HCT116 (cell line): ENCODE measurements around the gene PROS1. TPM values are rescaled to one million over a fixed set of nuclear protein-coding genes. Genes with fewer than 3 reads are reported as not detected.
A peak's percentile ranks its signal among the peaks of the same experiment; 100 is the strongest.

Experiments used
- ATAC-seq: fragments of 200-7000 bp; cut with Tn5 transposase; 2 replicates; pipeline ENCODE4 v1.9.1; 2020; ENCODE audit warnings: mild to moderate bottlenecking, moderate library complexity
- BruUV-seq: library from RNA; stranded (reverse); fragments of 400-500 nt; replicated peaks from 2 replicates; lab custom pipeline; 2021; lab: Mats Ljungman, UMichigan
- CTCF ChIA-PET: fragments of 300-600 bp; sonication (Branson Sonifier 250); formaldehyde crosslinking; loops from one replicate; lab custom pipeline; 2021; ENCODE audit warnings: antibody characterized with exemption; lab: Charles Lee
- POLR2A ChIA-PET: fragments of 300-600, 350-600 bp; sonication (Branson Sonifier 250); formaldehyde crosslinking; loops from one replicate; lab custom pipeline; 2021; ENCODE audit warnings: antibody characterized with exemption; lab: Charles Lee
- RAD21 ChIA-PET, 2 experiments: fragments of 300-600 bp; sonication (Branson Sonifier 250); formaldehyde crosslinking; loops; one replicate each; lab custom pipeline; 2023; ENCODE audit warnings: low total read pairs in 2 of 2; ENCODE audit not compliant: uncharacterized antibody in 2 of 2, unreplicated experiment in 2 of 2, low non-redundant PET in 1 of 2; lab: Charles Lee
- DNase-seq: peaks from one replicate; pipeline ENCODE4 v3.0.0-alpha.2; 2010; ENCODE audit warnings: low read depth, low spot score
- H2AFZ ChIP-seq: fragments of 200-600 bp; shearing (Covaris generic), sonication (generic); 2 replicates; pipeline ENCODE4 v1.6.1; 2017; ENCODE audit warnings: low read depth, mixed run types, mixed read lengths, antibody characterized with exemption, low read length; ENCODE audit not compliant: poor library complexity, severe bottlenecking
- H3K27ac ChIP-seq: 2 replicates; pipeline ENCODE4 v1.5.1; 2012; ENCODE audit warnings: low read depth, low read length
- H3K27me3 ChIP-seq: fragments of 200-600 bp; sonication (generic); 2 replicates; pipeline ENCODE4 v1.6.1; 2016; ENCODE audit warnings: mixed run types, low read length, mixed read lengths; ENCODE audit not compliant: insufficient read depth
- H3K36me3 ChIP-seq, 2 experiments: fragments of 200-500 bp in 1 of 2; fragments of 200-600 bp in 1 of 2; sonication (Bioruptor generic) in 1 of 2; sonication (generic) in 1 of 2; 2 replicates each; pipeline versions ENCODE4 v1.5.1 to v1.6.1; 2014 to 2016; ENCODE audit warnings: low read length in 2 of 2, inconsistent platforms in 1 of 2, mixed read lengths in 1 of 2, mixed run types in 1 of 2; ENCODE audit not compliant: insufficient read depth in 2 of 2, control insufficient read depth in 1 of 2
- H3K4me1 ChIP-seq, 2 experiments: fragments of 200-600 bp in 1 of 2; sonication (generic) in 1 of 2; 2 replicates each; pipeline versions ENCODE4 v1.5.1 to v1.6.1; 2012 to 2017; ENCODE audit warnings: low read length in 2 of 2, inconsistent platforms in 1 of 2, mild to moderate bottlenecking in 1 of 2, mixed read lengths in 1 of 2, mixed run types in 1 of 2, moderate library complexity in 1 of 2; ENCODE audit not compliant: insufficient read depth in 2 of 2, control insufficient read depth in 1 of 2
- H3K4me2 ChIP-seq: fragments of 200-600 bp; sonication (generic); 2 replicates; pipeline ENCODE4 v1.6.1; 2017; ENCODE audit warnings: mixed run types, low read length, mixed read lengths
- H3K4me3 ChIP-seq, 2 experiments: fragments of 200-600 bp in 1 of 2; sonication (generic) in 1 of 2; replicated peaks in 1 of 2; 2 replicates each; pipeline ENCODE4 v1.5.1; 2011 to 2016; ENCODE audit warnings: low read length in 2 of 2, control low read depth in 1 of 2, low read depth in 1 of 2, mild to moderate bottlenecking in 1 of 2, mixed read lengths in 1 of 2, mixed run types in 1 of 2
- H3K79me2 ChIP-seq: fragments of 200-600 bp; sonication (generic); 2 replicates; pipeline ENCODE4 v1.6.1; 2017; ENCODE audit warnings: mild to moderate bottlenecking, mixed run types, low read length, moderate library complexity, mixed read lengths; ENCODE audit not compliant: insufficient read depth
- H3K9ac ChIP-seq: fragments of 200-600 bp; sonication (generic); 2 replicates; pipeline ENCODE4 v1.6.1; 2016; ENCODE audit warnings: low read length, mixed read lengths
- H3K9me2 ChIP-seq: fragments of 200-600 bp; sonication (generic), shearing (Covaris generic); 2 replicates; pipeline ENCODE4 v1.6.1; 2017; ENCODE audit warnings: mixed run types, mild to moderate bottlenecking, moderate library complexity; ENCODE audit not compliant: insufficient read depth
- H3K9me3 ChIP-seq, 2 experiments: fragments of 200-500 bp in 1 of 2; fragments of 200-600 bp in 1 of 2; sonication (Bioruptor generic) in 1 of 2; sonication (generic) in 1 of 2; 2 replicates each; pipeline ENCODE4 v1.6.1; 2014 to 2017; ENCODE audit warnings: low read length in 2 of 2, mixed read lengths in 2 of 2, inconsistent platforms in 1 of 2, low read depth in 1 of 2, mild to moderate bottlenecking in 1 of 2, mixed run types in 1 of 2, moderate library complexity in 1 of 2; ENCODE audit not compliant: control insufficient read depth in 1 of 2, insufficient read depth in 1 of 2
- H4K20me1 ChIP-seq: fragments of 200-600 bp; sonication (generic), shearing (Covaris generic); 2 replicates; pipeline ENCODE4 v1.6.1; 2017; ENCODE audit warnings: mixed run types, mild to moderate bottlenecking, moderate library complexity; ENCODE audit not compliant: insufficient read depth
- CBX3 ChIP-seq: IDR thresholded peaks from 2 replicates; pipeline ENCODE4 v1.6.1; 2012; ENCODE audit warnings: low read depth
- CEBPB ChIP-seq: IDR thresholded peaks from 2 replicates; pipeline ENCODE4 v1.6.1; 2012; ENCODE audit warnings: low read depth
- EGR1 ChIP-seq: IDR thresholded peaks from 2 replicates; pipeline ENCODE4 v1.6.1; 2012; ENCODE audit warnings: low read depth
- EZH2 ChIP-seq: fragments of 200-600 bp; sonication (generic); IDR thresholded peaks from 2 replicates; pipeline ENCODE4 v1.6.1; 2017; ENCODE audit warnings: antibody characterized with exemption, mixed run types
- JUND ChIP-seq: IDR thresholded peaks from 2 replicates; pipeline ENCODE4 v1.6.1; 2012
- POLR2A ChIP-seq: IDR thresholded peaks from 2 replicates; pipeline ENCODE4 v1.7.0; 2011; ENCODE audit warnings: borderline replicate concordance; ENCODE audit not compliant: insufficient read depth, insufficient read length; ENCODE audit errors: extremely low read depth
- POLR2AphosphoS5 ChIP-seq: IDR thresholded peaks from 2 replicates; pipeline ENCODE4 v1.6.1; 2011; ENCODE audit warnings: mild to moderate bottlenecking, low read depth, low read length, moderate library complexity
- RAD21 ChIP-seq: IDR thresholded peaks from 2 replicates; pipeline ENCODE4 v1.6.1; 2012; ENCODE audit warnings: low read depth, mild to moderate bottlenecking
- TCF7L2 ChIP-seq: IDR thresholded peaks from 2 replicates; pipeline ENCODE4 v1.7.0; 2011; ENCODE audit warnings: borderline replicate concordance, inconsistent platforms; ENCODE audit not compliant: insufficient read depth, insufficient read length; ENCODE audit errors: extremely low read depth
- ZNF274 ChIP-seq: fragments of 200-500 bp; sonication (Bioruptor generic); IDR thresholded peaks from 2 replicates; pipeline ENCODE4 v1.6.1; 2014; ENCODE audit warnings: mild to moderate bottlenecking, low read depth, low read length, inconsistent platforms
- intact Hi-C: fragments of 100-400 bp; cut with micrococcal nuclease; formaldehyde crosslinking; loops from 2 replicates; pipeline ENCODE4 v1.10.0; 2022
- total RNA-seq: library from RNA; stranded (reverse); gene quantifications from one replicate; pipeline ENCODE4 v1.2.1, GENCODE V29; 2021; ENCODE audit not compliant: unreplicated experiment
- TF ChIP-seq, protein P1 (sequence below), 3 experiments: fragments of 200-600 bp in 1 of 3; sonication (generic) in 1 of 3; IDR thresholded peaks in 2 of 3; conservative IDR thresholded peaks in 1 of 3; 2 replicates each; pipeline ENCODE4 v1.5.1; 2012 to 2017; ENCODE audit warnings: low read depth in 2 of 3, low read length in 2 of 3, antibody characterized with exemption in 1 of 3, borderline replicate concordance in 1 of 3, control low read depth in 1 of 3, mild to moderate bottlenecking in 1 of 3, mixed read lengths in 1 of 3, mixed run types in 1 of 3, moderate library complexity in 1 of 3; ENCODE audit not compliant: insufficient read depth in 1 of 3
- TF ChIP-seq, protein P2 (sequence below): IDR thresholded peaks from 2 replicates; pipeline ENCODE4 v1.6.1; 2012
- TF ChIP-seq, protein P3 (sequence below): IDR thresholded peaks from 2 replicates; pipeline ENCODE4 v1.6.1; 2011; ENCODE audit warnings: mild to moderate bottlenecking, low read length, moderate library complexity; ENCODE audit not compliant: insufficient replicate concordance; ENCODE audit errors: extremely low read depth

PROS1 gene
- total RNA-seq, 1 experiment from 2014 or later = 9.6 TPM

DNA sequence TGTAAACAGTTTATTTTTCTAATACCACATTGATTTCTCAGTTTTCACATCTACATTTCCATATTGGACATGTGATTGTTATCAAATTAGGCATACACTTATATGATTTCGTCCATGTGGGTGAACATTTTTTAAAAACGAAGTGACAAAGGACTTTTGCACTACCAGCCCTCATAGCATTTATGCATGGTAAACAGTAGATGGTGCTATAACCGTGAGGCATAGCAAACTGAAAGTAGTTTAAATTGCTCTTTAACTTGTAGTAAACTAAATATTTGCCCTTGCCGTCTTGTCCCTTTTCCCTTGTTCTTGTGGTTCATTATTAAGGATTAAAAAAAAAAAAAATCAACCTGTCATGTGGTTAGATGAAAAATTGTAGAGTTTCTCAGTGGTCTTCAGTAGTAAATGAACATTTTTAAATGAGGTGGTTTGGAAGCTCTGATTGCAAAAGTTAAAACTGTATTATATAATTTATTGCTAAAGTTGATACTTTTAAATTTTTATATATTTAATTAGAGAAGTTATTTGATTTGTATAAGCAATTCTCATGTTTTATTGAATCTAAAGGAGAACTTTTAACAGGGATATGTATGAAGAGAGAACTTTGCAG, 30.7 kb upstream of the PROS1 start:
- ChIA-PET CTCF (interaction anchor here (0.7 to 2.1 kb wide), 6 partner anchors 12 to 98 kb away, joined by 3 to 10 read pairs (median 4); partner anchors contain the start of gene ARL13B), POLR2A (no interaction called here), RAD21 (no interaction called here)
- 0 out of 4 replicates have a peak, but pooled peaks cover 0 to 2% of the 10 kb centered on the region in 2 experiments for H3K4me1 ChIP-seq
- no peak overlapping the region for H3K27ac ChIP-seq
- H3K4me2 ChIP-seq = peak overlapping the region; percentile 40; the same call in 1 of the 2 replicates
- intact Hi-C loops = loop anchor here (2.0 kb wide), 1 partner anchor 64 kb away; no protein-coding TSS in a partner anchor
- BruUV-seq = no TSS peak
- TF ChIP-seq CEBPB = no peak
- TF ChIP-seq EGR1 = no peak
- TF ChIP-seq JUND = no peak
- TF ChIP-seq, protein P1, sequence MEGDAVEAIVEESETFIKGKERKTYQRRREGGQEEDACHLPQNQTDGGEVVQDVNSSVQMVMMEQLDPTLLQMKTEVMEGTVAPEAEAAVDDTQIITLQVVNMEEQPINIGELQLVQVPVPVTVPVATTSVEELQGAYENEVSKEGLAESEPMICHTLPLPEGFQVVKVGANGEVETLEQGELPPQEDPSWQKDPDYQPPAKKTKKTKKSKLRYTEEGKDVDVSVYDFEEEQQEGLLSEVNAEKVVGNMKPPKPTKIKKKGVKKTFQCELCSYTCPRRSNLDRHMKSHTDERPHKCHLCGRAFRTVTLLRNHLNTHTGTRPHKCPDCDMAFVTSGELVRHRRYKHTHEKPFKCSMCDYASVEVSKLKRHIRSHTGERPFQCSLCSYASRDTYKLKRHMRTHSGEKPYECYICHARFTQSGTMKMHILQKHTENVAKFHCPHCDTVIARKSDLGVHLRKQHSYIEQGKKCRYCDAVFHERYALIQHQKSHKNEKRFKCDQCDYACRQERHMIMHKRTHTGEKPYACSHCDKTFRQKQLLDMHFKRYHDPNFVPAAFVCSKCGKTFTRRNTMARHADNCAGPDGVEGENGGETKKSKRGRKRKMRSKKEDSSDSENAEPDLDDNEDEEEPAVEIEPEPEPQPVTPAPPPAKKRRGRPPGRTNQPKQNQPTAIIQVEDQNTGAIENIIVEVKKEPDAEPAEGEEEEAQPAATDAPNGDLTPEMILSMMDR (IDR thresholded peaks at IDR 0.05 in 2 of 3, conservative IDR thresholded peaks at IDR 0.05 in 1 of 3; ENCODE audit: borderline replicate concordance in 1 of 3, insufficient read depth in 1 of 3, low read depth in 2 of 3, low read length in 2 of 3) = peak; percentile 51 to 86 (median 77); a peak in 5 of 6 replicates
- TF ChIP-seq POLR2A = no peak
- no peak for TF ChIP-seq ZNF274
- TF ChIP-seq CBX3 = no peak
- peak; percentile 57 for TF ChIP-seq RAD21
- no peak for TF ChIP-seq TCF7L2
- no peak for TF ChIP-seq EZH2
- TF ChIP-seq, protein P2, sequence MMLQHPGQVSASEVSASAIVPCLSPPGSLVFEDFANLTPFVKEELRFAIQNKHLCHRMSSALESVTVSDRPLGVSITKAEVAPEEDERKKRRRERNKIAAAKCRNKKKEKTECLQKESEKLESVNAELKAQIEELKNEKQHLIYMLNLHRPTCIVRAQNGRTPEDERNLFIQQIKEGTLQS = no peak
- TF ChIP-seq, protein P3, sequence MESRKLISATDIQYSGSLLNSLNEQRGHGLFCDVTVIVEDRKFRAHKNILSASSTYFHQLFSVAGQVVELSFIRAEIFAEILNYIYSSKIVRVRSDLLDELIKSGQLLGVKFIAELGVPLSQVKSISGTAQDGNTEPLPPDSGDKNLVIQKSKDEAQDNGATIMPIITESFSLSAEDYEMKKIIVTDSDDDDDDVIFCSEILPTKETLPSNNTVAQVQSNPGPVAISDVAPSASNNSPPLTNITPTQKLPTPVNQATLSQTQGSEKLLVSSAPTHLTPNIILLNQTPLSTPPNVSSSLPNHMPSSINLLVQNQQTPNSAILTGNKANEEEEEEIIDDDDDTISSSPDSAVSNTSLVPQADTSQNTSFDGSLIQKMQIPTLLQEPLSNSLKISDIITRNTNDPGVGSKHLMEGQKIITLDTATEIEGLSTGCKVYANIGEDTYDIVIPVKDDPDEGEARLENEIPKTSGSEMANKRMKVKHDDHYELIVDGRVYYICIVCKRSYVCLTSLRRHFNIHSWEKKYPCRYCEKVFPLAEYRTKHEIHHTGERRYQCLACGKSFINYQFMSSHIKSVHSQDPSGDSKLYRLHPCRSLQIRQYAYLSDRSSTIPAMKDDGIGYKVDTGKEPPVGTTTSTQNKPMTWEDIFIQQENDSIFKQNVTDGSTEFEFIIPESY = no peak
- no peak for TF ChIP-seq POLR2AphosphoS5
- no peaks in the 10 kb centered on the region for H3K9me2 ChIP-seq
- H3K79me2 ChIP-seq = no peaks in the 10 kb centered on the region
- no peak overlapping the region for H2AFZ ChIP-seq
- no peak overlapping the region for H3K9ac ChIP-seq
- DNase-seq = peak; percentile 37
- H3K27me3 ChIP-seq = no peaks in the 10 kb centered on the region
- no peaks in the 10 kb centered on the region for H3K36me3 ChIP-seq
- no peaks in the 10 kb centered on the region for H4K20me1 ChIP-seq
- peak; percentile 63 for ATAC-seq
- H3K9me3 ChIP-seq = no peaks in the 10 kb centered on the region
- no peak overlapping the region for H3K4me3 ChIP-seq
